Smooth muscle cell (in vitro differentiated cells): ENCODE results near the gene GPT2. TPM values are rescaled to one million over a fixed set of nuclear protein-coding genes. Genes with fewer than 3 reads are reported as not detected.

Experiments
- DNase-seq: peaks from one replicate; lab custom pipeline; 2025; ENCODE audit not compliant: unreplicated experiment; lab: John Stamatoyannopoulos, UW
- H2AFZ ChIP-seq: fragments of 200-600 bp; sonication (generic); 2 replicates; pipeline ENCODE4 v1.6.0; 2016; ENCODE audit warnings: antibody characterized with exemption, low read depth, mild to moderate bottlenecking
- H3F3A ChIP-seq: fragments of 200-600 bp; sonication (generic); 2 replicates; pipeline ENCODE4 v1.6.0; 2017; ENCODE audit warnings: antibody characterized with exemption, low read depth
- H3K27ac ChIP-seq: fragments of 200-600 bp; sonication (generic); 2 replicates; pipeline ENCODE4 v1.5.1; 2016; ENCODE audit warnings: low read depth, mild to moderate bottlenecking
- H3K27me3 ChIP-seq: fragments of 200-600 bp; sonication (generic); 2 replicates; pipeline ENCODE4 v1.6.1; 2016; ENCODE audit warnings: low read depth, mild to moderate bottlenecking
- H3K36me3 ChIP-seq: fragments of 200-600 bp; sonication (generic); 2 replicates; pipeline ENCODE4 v1.5.1; 2016; ENCODE audit warnings: low read depth
- H3K4me1 ChIP-seq: fragments of 200-600 bp; sonication (generic); 2 replicates; pipeline ENCODE4 v1.5.1; 2016; ENCODE audit warnings: low read depth
- H3K4me2 ChIP-seq: fragments of 200-600 bp; sonication (generic); 2 replicates; pipeline ENCODE4 v1.6.0; 2016; ENCODE audit warnings: mild to moderate bottlenecking
- H3K4me3 ChIP-seq: fragments of 200-600 bp; sonication (generic); 2 replicates; pipeline ENCODE4 v1.5.1; 2016; ENCODE audit warnings: mild to moderate bottlenecking
- H3K79me2 ChIP-seq: fragments of 200-600 bp; sonication (generic); 2 replicates; pipeline ENCODE4 v1.6.0; 2016; ENCODE audit warnings: low read depth, mild to moderate bottlenecking
- H3K9ac ChIP-seq: fragments of 200-600 bp; sonication (generic); 2 replicates; pipeline ENCODE4 v1.6.0; 2016; ENCODE audit warnings: low read depth
- H3K9me3 ChIP-seq: fragments of 200-600 bp; sonication (generic); replicated peaks from 2 replicates; pipeline ENCODE4 v1.5.1; 2016; ENCODE audit warnings: low read depth
- H4K20me1 ChIP-seq: fragments of 200-600 bp; sonication (generic); 2 replicates; pipeline ENCODE4 v1.6.0; 2016; ENCODE audit warnings: low read depth
- WGBS: methylation state at CpG from one replicate; pipeline ENCODE4 v1.1.7; 2016; ENCODE audit warnings: low lambda C conversion rate; 5-methylcytosine and 5-hydroxymethylcytosine counted together
- polyA plus RNA-seq: library from polyadenylated mRNA; unstranded; fragments of >200 nt; fragmentation: Nextera tagmentation; extraction: Ambion mirVana; gene quantifications from 2 replicates; pipeline ENCODE4 v1.2.1, GENCODE V29; 2016
- total RNA-seq: library from RNA; depleted of rRNA; stranded (reverse); fragments of >200 nt; gene quantifications from 2 replicates; pipeline ENCODE4 v1.2.3, GENCODE V29; 2014
- TF ChIP-seq, protein P1 (sequence below): fragments of 200-600 bp; sonication (generic); IDR thresholded peaks from 2 replicates; pipeline ENCODE4 v1.5.1; 2017; ENCODE audit warnings: borderline replicate concordance, mild to moderate bottlenecking, antibody characterized with exemption; ENCODE audit not compliant: insufficient read depth, poor library complexity, severe bottlenecking

Gene GPT2
- total and polyA plus RNA-seq, 2 experiments from 2014 or later, result 21.4 to 29.3 TPM

DNA sequence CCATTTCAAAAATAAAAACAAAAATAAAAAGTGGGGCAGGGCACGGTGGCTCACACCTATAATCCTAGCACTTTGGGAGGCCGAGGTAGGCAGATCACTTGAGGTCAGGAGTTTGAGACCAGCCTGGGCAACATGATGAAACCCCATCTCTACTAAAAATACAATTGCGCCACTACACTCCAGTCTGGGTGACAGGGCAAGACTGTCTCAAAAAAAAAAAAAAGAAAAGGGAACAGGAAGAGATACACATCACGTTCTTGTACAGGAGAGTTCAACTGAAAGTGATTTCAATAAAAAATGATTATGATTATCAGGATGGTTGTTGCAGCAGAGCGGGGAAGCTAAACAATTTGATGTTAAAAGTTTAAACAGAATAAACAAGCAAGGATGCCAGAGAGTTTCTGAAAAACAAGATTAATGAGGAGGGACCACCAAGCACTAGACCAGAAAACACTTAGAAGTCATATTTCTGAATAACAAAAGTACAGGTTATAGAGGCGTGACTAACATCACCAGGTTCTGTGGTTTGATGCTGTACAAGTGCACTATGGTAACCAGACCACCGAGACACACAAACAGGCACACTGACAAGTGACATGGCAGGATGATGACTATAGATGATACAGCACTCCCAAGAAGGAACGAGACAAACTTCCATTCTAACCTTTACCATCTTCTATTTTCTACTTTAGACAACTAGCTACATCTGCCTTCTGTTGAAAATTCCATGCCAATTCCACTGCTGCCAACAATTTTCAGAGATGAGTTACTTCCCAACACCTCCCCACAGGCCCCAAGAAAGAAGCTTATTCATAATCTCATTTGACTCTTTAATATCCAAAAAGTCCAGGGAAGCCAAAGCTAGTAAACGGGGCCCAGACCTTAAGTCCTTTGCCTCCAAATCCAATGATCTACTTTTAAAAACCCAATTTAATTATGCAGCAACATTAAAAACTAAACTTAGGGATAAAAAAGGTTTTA lies 77.5 kb downstream of the GPT2 start:
- Histone ChIP-seq H3F3A (peaks cover 2% of the 10 kb centered on the region), H3K27ac (peak overlapping the region; percentile 34), H3K27me3 (no peaks in the 10 kb centered on the region), H3K79me2 (peaks cover 63% of the 10 kb centered on the region), H3K4me2 (no peak overlapping the region), H3K36me3 (peaks cover 25% of the 10 kb centered on the region), H3K9ac (no peak overlapping the region), H3K9me3 (no peaks in the 10 kb centered on the region), H4K20me1 (peaks cover 59% of the 10 kb centered on the region), H2AFZ (no peak overlapping the region), H3K4me1 (no peaks in the 10 kb centered on the region), H3K4me3 (no peak overlapping the region)
- DNase-seq, result no peak
- 97% methylated on average over 9 of the region's 9 CpGs for WGBS
- TF ChIP-seq, protein P1, sequence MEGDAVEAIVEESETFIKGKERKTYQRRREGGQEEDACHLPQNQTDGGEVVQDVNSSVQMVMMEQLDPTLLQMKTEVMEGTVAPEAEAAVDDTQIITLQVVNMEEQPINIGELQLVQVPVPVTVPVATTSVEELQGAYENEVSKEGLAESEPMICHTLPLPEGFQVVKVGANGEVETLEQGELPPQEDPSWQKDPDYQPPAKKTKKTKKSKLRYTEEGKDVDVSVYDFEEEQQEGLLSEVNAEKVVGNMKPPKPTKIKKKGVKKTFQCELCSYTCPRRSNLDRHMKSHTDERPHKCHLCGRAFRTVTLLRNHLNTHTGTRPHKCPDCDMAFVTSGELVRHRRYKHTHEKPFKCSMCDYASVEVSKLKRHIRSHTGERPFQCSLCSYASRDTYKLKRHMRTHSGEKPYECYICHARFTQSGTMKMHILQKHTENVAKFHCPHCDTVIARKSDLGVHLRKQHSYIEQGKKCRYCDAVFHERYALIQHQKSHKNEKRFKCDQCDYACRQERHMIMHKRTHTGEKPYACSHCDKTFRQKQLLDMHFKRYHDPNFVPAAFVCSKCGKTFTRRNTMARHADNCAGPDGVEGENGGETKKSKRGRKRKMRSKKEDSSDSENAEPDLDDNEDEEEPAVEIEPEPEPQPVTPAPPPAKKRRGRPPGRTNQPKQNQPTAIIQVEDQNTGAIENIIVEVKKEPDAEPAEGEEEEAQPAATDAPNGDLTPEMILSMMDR, result no peak

DNA sequence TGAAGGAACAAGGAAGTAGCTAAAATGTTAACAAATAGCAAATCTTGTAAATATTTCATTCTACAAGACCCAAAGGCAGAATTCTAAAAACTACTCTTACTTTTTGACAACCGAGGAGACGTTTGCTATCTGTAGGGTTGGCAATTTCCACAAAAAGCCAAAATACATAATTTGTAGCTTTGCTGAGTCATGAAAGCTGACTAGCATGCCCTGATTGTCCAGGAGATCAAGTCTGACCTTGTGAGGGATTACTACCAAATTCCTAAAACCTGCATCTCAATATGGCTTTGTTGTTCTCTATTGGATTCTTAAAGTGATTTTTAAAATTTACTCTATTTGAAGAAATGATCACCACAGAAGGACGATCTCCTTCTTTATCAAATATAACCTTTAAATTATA lies 78.5 kb downstream of the GPT2 start:
- Histone ChIP-seq H3K9ac (no peak overlapping the region), H3F3A (peaks cover 2% of the 10 kb centered on the region), H3K36me3 (peaks cover 25% of the 10 kb centered on the region), H4K20me1 (peaks cover 63% of the 10 kb centered on the region), H3K79me2 (peaks cover 64% of the 10 kb centered on the region), H3K27ac (peak overlapping the region; percentile 34), H3K4me1 (no peaks in the 10 kb centered on the region), H3K27me3 (no peaks in the 10 kb centered on the region), H2AFZ (no peak overlapping the region), H3K4me3 (no peak overlapping the region), H3K4me2 (no peak overlapping the region), H3K9me3 (no peaks in the 10 kb centered on the region)
- DNase-seq, result no peak
- TF ChIP-seq, protein P1, result no peak
- WGBS, result 91% methylated on average over 3 of the region's 3 CpGs

DNA sequence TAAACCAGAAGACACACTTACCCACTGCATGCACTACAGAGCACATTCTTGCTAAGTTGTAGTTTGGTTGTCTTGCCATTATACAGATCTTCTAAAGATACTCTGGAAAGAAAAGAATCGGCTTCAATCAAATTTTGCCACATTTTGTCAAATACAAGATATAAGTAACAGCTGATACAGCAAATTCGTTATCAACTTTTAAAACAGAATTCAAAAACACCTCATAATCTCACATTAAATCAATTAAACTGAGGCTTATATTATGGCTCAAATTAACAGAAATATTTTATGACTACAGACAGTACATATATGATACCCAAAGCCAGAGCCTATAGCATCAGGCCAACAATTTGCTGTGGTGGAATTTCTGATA lies 83.9 kb downstream of the GPT2 start:
- Histone ChIP-seq H3K36me3 (peaks cover 20% of the 10 kb centered on the region), H3K27me3 (no peaks in the 10 kb centered on the region), H3K9me3 (no peaks in the 10 kb centered on the region), H3K27ac (no peak overlapping the region), H4K20me1 (peaks cover 69% of the 10 kb centered on the region), H3K9ac (no peak overlapping the region), H3K4me3 (no peak overlapping the region), H3F3A (no peaks in the 10 kb centered on the region), H2AFZ (no peak overlapping the region), H3K79me2 (peaks cover 80% of the 10 kb centered on the region), H3K4me1 (peaks cover 14% of the 10 kb centered on the region), H3K4me2 (no peak overlapping the region)
- TF ChIP-seq, protein P1, result no peak
- DNase-seq, result no peak
- 99% methylated on average over 2 of the region's 2 CpGs for WGBS
